ENCODE results near the gene UGT1A8. TPM values are rescaled to one million over a fixed set of nuclear protein-coding genes. Genes with fewer than 3 reads are reported as not detected.
"Not testable (repeated sequence)": the region's sequence is repeated elsewhere in the genome, so short reads cannot be mapped to it uniquely, and the experiment has no call there.

UGT1A8 gene
- total and polyA plus RNA-seq, 9 of the 15 experiments (the other 6 are each of a cell fraction or from before 2014, with no cell fraction given), result 0.04 TPM; not detected in 8

- H3K4me1 ChIP-seq (replicated peaks in 1 of 2; ENCODE audit: control insufficient read depth in 2 of 2, insufficient read depth in 2 of 2, low read length in 2 of 2); H3K9me1 ChIP-seq (ENCODE audit: control insufficient read depth, insufficient read depth, low read length); H3K4me3 ChIP-seq; H3K27ac ChIP-seq (ENCODE audit: extremely low read depth, low read depth, low read length); H3K36me3 ChIP-seq (ENCODE audit: control insufficient read depth, insufficient read depth, low read length); H3K79me2 ChIP-seq (ENCODE audit: control insufficient read depth, insufficient read depth, low read length); H3K4me2 ChIP-seq (ENCODE audit: insufficient read depth, low read length); H3K9me3 ChIP-seq (replicated peaks; ENCODE audit: control insufficient read depth, insufficient read depth, low read depth, low read length); H3K27me3 ChIP-seq (ENCODE audit: control insufficient read depth in 2 of 2, insufficient read depth in 2 of 2, low read length in 2 of 2); BruUV-seq (replicated peaks); H3K9ac ChIP-seq (ENCODE audit: insufficient read depth in 1 of 2, low read depth in 2 of 2, low read length in 2 of 2); H4K20me1 ChIP-seq (replicated peaks; ENCODE audit: control insufficient read depth, insufficient read depth, low read length); FAIRE-seq; H2AFZ ChIP-seq (ENCODE audit: low read depth, low read length); intact Hi-C loops (cut with micrococcal nuclease); POLR2A ChIA-PET; ATAC-seq; DNase-seq (ENCODE audit: extremely low read depth in 1 of 4, low spot score in 3 of 4); CTCF ChIA-PET (ENCODE audit: low intra/inter-chr PET ratio); in situ Hi-C loops (cut with MboI): not testable (repeated sequence)
- TF ChIP-seq ZNF146 (CRISPR knock-in tag; IDR thresholded peaks at IDR 0.05; ENCODE audit: unreplicated experiment), result peak; percentile 57
- 2% methylated on average over 5 of the region's 5 CpGs for WGBS (ENCODE audit: insufficient coverage, low coverage, missing lambda C conversion rate)
Measured at GRCh38 chr2:233621863-233622262, 4.4 kb downstream of the UGT1A8 start.

- H3K79me2 ChIP-seq (ENCODE audit: control insufficient read depth, insufficient read depth, low read length), result no peaks in the 10 kb centered on the region
- intact Hi-C loops (cut with micrococcal nuclease), result no loop called here
- no peak for ATAC-seq
- in situ Hi-C loops (cut with MboI), result no loop called here
- no peaks in the 10 kb centered on the region for H3K36me3 ChIP-seq (ENCODE audit: control insufficient read depth, insufficient read depth, low read length)
- no peak overlapping the region for H3K27ac ChIP-seq (ENCODE audit: extremely low read depth, low read depth, low read length)
- H3K9me1 ChIP-seq (ENCODE audit: control insufficient read depth, insufficient read depth, low read length), result no peaks in the 10 kb centered on the region
- no peak overlapping the region for H3K9ac ChIP-seq (ENCODE audit: insufficient read depth in 1 of 2, low read depth in 2 of 2, low read length in 2 of 2)
- no peaks in the 10 kb centered on the region for H3K4me1 ChIP-seq (replicated peaks in 1 of 2; ENCODE audit: control insufficient read depth in 2 of 2, insufficient read depth in 2 of 2, low read length in 2 of 2)
- FAIRE-seq, result no peak
- H3K4me3 ChIP-seq, result no peak overlapping the region
- no peak for DNase-seq (ENCODE audit: extremely low read depth in 1 of 4, low spot score in 3 of 4)
- no peak overlapping the region for H2AFZ ChIP-seq (ENCODE audit: low read depth, low read length)
- CTCF ChIA-PET (ENCODE audit: low intra/inter-chr PET ratio), result no interaction called here
- H3K9me3 ChIP-seq (replicated peaks; ENCODE audit: control insufficient read depth, insufficient read depth, low read depth, low read length), result no peaks in the 10 kb centered on the region
- POLR2A ChIA-PET, result no interaction called here
- no peaks in the 10 kb centered on the region for H3K27me3 ChIP-seq (ENCODE audit: control insufficient read depth in 2 of 2, insufficient read depth in 2 of 2, low read length in 2 of 2)
- no peaks in the 10 kb centered on the region for H4K20me1 ChIP-seq (replicated peaks; ENCODE audit: control insufficient read depth, insufficient read depth, low read length)
- H3K4me2 ChIP-seq (ENCODE audit: insufficient read depth, low read length), result no peak overlapping the region
- 0% methylated on average over 4 of the region's 5 CpGs for WGBS (ENCODE audit: insufficient coverage, low coverage, missing lambda C conversion rate)
- no TSS peak for BruUV-seq (replicated peaks)
- TF ChIP-seq SIN3B (IDR thresholded peaks at IDR 0.05; ENCODE audit: low read depth), result no peak
- no peak for TF ChIP-seq ZNF79 (CRISPR knock-in tag; IDR thresholded peaks at IDR 0.05; ENCODE audit: low read depth)
- no peak for TF ChIP-seq MIER1 (IDR thresholded peaks at IDR 0.05; ENCODE audit: low read depth)
- TF ChIP-seq, protein P1, sequence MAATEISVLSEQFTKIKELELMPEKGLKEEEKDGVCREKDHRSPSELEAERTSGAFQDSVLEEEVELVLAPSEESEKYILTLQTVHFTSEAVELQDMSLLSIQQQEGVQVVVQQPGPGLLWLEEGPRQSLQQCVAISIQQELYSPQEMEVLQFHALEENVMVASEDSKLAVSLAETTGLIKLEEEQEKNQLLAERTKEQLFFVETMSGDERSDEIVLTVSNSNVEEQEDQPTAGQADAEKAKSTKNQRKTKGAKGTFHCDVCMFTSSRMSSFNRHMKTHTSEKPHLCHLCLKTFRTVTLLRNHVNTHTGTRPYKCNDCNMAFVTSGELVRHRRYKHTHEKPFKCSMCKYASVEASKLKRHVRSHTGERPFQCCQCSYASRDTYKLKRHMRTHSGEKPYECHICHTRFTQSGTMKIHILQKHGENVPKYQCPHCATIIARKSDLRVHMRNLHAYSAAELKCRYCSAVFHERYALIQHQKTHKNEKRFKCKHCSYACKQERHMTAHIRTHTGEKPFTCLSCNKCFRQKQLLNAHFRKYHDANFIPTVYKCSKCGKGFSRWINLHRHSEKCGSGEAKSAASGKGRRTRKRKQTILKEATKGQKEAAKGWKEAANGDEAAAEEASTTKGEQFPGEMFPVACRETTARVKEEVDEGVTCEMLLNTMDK (IDR thresholded peaks at IDR 0.05; ENCODE audit: borderline replicate concordance, insufficient read depth, low read depth, low read length, poor library complexity, severe bottlenecking), result no peak
- TF ChIP-seq ARID3B (CRISPR knock-in tag; IDR thresholded peaks at IDR 0.05; ENCODE audit: borderline replicate concordance), result no peak
- no peak for TF ChIP-seq GATAD2A (IDR thresholded peaks at IDR 0.05)
- TF ChIP-seq, protein P2, sequence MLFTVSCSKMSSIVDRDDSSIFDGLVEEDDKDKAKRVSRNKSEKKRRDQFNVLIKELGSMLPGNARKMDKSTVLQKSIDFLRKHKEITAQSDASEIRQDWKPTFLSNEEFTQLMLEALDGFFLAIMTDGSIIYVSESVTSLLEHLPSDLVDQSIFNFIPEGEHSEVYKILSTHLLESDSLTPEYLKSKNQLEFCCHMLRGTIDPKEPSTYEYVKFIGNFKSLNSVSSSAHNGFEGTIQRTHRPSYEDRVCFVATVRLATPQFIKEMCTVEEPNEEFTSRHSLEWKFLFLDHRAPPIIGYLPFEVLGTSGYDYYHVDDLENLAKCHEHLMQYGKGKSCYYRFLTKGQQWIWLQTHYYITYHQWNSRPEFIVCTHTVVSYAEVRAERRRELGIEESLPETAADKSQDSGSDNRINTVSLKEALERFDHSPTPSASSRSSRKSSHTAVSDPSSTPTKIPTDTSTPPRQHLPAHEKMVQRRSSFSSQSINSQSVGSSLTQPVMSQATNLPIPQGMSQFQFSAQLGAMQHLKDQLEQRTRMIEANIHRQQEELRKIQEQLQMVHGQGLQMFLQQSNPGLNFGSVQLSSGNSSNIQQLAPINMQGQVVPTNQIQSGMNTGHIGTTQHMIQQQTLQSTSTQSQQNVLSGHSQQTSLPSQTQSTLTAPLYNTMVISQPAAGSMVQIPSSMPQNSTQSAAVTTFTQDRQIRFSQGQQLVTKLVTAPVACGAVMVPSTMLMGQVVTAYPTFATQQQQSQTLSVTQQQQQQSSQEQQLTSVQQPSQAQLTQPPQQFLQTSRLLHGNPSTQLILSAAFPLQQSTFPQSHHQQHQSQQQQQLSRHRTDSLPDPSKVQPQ (CRISPR knock-in tag; IDR thresholded peaks at IDR 0.05; ENCODE audit: borderline replicate concordance), result no peak
Measured at GRCh38 chr2:233627331-233628025, 10.0 kb downstream of the UGT1A8 start.
